HepG2 (cell line): ENCODE results near the gene MOB4. TPM values are rescaled to one million over a fixed set of nuclear protein-coding genes. Genes with fewer than 3 reads are reported as not detected.

Experiments used
- CBFB ChIP-seq: sonication (generic); formaldehyde crosslinking; IDR thresholded peaks from 2 replicates; pipeline ENCODE4 v1.4.0; 2020; ENCODE audit warnings: missing genetic modification reagents
- HNF4G ChIP-seq, 2 experiments: sonication (generic) in 1 of 2; formaldehyde crosslinking in 1 of 2; IDR thresholded peaks; 2 replicates each; pipeline versions ENCODE4 v1.4.0 to v1.6.1; 2011 to 2020; ENCODE audit warnings: borderline replicate concordance in 2 of 2, low read depth in 2 of 2, mild to moderate bottlenecking in 2 of 2, low read length in 1 of 2, missing genetic modification reagents in 1 of 2, moderate library complexity in 1 of 2
- JUNB ChIP-seq: sonication (generic); formaldehyde crosslinking; IDR thresholded peaks from 2 replicates; pipeline ENCODE4 v1.8.0; 2022; ENCODE audit warnings: missing genetic modification reagents, mild to moderate bottlenecking, borderline replicate concordance
- NR2F1 ChIP-seq, 2 experiments: fragments of 450-650 bp in 1 of 2; formaldehyde crosslinking in 1 of 2; IDR thresholded peaks; 2 replicates each; pipeline versions ENCODE4 v1.5.0 to v1.6.1; 2016 to 2020; ENCODE audit warnings: mild to moderate bottlenecking in 1 of 2, missing compliant biosample characterization in 1 of 2, missing genetic modification reagents in 1 of 2, moderate library complexity in 1 of 2
- PRPF4 ChIP-seq: fragments of 200-400 bp; formaldehyde crosslinking; IDR thresholded peaks from 2 replicates; pipeline ENCODE4 v1.6.1; 2016; ENCODE audit warnings: low read length, low read depth; ENCODE audit not compliant: poor library complexity, severe bottlenecking
- ZEB1 ChIP-seq: IDR thresholded peaks from 2 replicates; pipeline ENCODE4 v1.6.1; 2012; ENCODE audit warnings: mild to moderate bottlenecking, low read depth, inconsistent platforms; ENCODE audit not compliant: insufficient replicate concordance
- ZNF121 ChIP-seq: sonication (generic); formaldehyde crosslinking; IDR thresholded peaks from 2 replicates; pipeline ENCODE4 v1.5.0; 2020; ENCODE audit warnings: mild to moderate bottlenecking, missing genetic modification reagents
- ZNF841 ChIP-seq: sonication (generic); formaldehyde crosslinking; IDR thresholded peaks from 2 replicates; pipeline ENCODE4 v1.8.1; 2023; ENCODE audit warnings: missing genetic modification reagents, borderline replicate concordance
- polyA plus RNA-seq, 8 experiments: library from polyadenylated mRNA; depleted of rRNA in 3 of 8; stranded (reverse) in 7 of 8; unstranded in 1 of 8; fragments of >200 nt; fragmentation: Illumina TruSeq in 4 of 8; extraction: Trizol in 4 of 8; gene quantifications; 2 replicates each; pipeline versions ENCODE4 v1.2.1 to v1.2.3, GENCODE V29; 2011 to 2016; ENCODE audit warnings: low read depth in 4 of 8, missing spikeins in 1 of 8, mixed read lengths in 1 of 8; ENCODE audit not compliant: insufficient read depth in 1 of 8
- total RNA-seq, 5 experiments: library from RNA; depleted of rRNA; stranded (reverse); fragments of >200 nt; fragmentation: Illumina TruSeq; extraction: Trizol; gene quantifications; 2 replicates each; pipeline ENCODE4 v1.2.3, GENCODE V29; 2016; ENCODE audit warnings: low read depth in 1 of 5
- TF ChIP-seq, protein P1 (sequence below): sonication (generic); formaldehyde crosslinking; IDR thresholded peaks from 2 replicates; pipeline ENCODE4 v1.5.0; 2020; ENCODE audit warnings: mild to moderate bottlenecking, missing genetic modification reagents, moderate library complexity
- TF ChIP-seq, protein P2 (sequence below): sonication (generic); formaldehyde crosslinking; IDR thresholded peaks from 2 replicates; pipeline ENCODE4 v1.5.1; 2020; ENCODE audit warnings: mild to moderate bottlenecking, missing genetic modification reagents, moderate library complexity
- TF ChIP-seq, protein P3 (sequence below): sonication (generic); formaldehyde crosslinking; IDR thresholded peaks from 2 replicates; pipeline ENCODE4 v1.5.0; 2020; ENCODE audit warnings: missing genetic modification reagents
- TF ChIP-seq, protein P4 (sequence below): sonication (generic); formaldehyde crosslinking; IDR thresholded peaks from 2 replicates; pipeline ENCODE4 v1.9.0; 2022; ENCODE audit warnings: low read depth, missing genetic modification reagents
- TF ChIP-seq, protein P5 (sequence below): sonication (generic); formaldehyde crosslinking; IDR thresholded peaks from 2 replicates; pipeline ENCODE4 v1.8.1; 2023; ENCODE audit warnings: mild to moderate bottlenecking, inconsistent platforms, moderate library complexity, missing genetic modification reagents, borderline replicate concordance
- TF ChIP-seq, protein P6 (sequence below): sonication (generic); formaldehyde crosslinking; IDR thresholded peaks from 2 replicates; pipeline ENCODE4 v1.4.0; 2020; ENCODE audit warnings: mild to moderate bottlenecking, missing genetic modification reagents
- TF ChIP-seq, protein P7 (sequence below): sonication (generic); formaldehyde crosslinking; IDR thresholded peaks from 2 replicates; pipeline ENCODE4 v1.4.0; 2020; ENCODE audit warnings: missing genetic modification reagents, borderline replicate concordance

Gene MOB4
- total and polyA plus RNA-seq, 2 of the 13 experiments (the other 11 are each of a cell fraction or from before 2014, with no cell fraction given): 35.7 to 38.6 TPM

DNA sequence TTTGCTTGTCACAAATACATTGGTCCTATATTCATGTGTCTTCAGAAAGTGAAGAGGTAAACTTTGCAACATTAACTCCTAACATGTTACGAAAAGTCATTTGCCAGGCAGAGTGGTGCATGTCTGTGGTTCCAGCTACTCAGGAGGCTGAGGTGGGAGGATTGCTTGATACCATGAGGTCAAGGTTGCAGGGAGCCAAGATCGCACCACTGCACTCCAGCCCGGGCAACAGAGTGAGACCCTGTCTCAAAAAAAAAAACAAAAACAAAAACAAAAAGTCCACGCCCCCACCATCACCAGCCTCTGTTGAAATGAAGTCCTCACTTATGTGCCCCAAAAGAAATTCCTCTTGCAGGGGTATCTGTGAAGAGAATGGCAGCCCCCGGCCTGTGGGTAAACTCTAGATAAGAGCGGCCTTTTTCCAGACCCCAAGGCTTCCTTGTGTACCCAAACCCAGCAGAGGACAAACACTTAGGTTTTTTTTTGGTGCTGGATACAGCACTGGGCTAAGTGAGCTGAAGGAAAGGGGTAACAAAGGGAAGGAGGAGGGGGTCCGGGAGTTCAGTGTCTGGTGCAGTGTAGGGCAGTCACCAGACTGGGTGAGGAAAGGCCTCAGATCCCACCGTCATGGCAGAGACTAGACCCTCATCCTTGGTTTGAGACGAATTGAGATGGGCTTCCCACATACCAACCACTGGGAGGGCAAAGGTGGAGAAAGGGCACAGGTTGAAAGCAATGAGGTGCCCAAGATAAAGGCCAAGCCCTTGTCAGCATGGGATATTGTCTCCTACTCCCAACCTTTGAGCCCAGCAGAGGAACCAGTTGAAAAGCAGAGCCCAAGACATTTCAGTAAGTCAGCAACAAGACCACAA, 35.5 kb upstream of the MOB4 start (continued):
- TF ChIP-seq, protein P1, sequence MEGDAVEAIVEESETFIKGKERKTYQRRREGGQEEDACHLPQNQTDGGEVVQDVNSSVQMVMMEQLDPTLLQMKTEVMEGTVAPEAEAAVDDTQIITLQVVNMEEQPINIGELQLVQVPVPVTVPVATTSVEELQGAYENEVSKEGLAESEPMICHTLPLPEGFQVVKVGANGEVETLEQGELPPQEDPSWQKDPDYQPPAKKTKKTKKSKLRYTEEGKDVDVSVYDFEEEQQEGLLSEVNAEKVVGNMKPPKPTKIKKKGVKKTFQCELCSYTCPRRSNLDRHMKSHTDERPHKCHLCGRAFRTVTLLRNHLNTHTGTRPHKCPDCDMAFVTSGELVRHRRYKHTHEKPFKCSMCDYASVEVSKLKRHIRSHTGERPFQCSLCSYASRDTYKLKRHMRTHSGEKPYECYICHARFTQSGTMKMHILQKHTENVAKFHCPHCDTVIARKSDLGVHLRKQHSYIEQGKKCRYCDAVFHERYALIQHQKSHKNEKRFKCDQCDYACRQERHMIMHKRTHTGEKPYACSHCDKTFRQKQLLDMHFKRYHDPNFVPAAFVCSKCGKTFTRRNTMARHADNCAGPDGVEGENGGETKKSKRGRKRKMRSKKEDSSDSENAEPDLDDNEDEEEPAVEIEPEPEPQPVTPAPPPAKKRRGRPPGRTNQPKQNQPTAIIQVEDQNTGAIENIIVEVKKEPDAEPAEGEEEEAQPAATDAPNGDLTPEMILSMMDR (CRISPR knock-in tag): no peak
- TF ChIP-seq PRPF4 (no peak), ZEB1 (peak; percentile 61), ZNF121 (peak; percentile 78; the same call in 1 of the 2 replicates), CBFB (CRISPR knock-in tag) (no peak), NR2F1 (CRISPR knock-in tag; IDR thresholded peaks at IDR 0.05) (0 out of 4 replicates have a peak, but pooled peaks of 1 of the 2 experiments have one; percentile 10), JUNB (CRISPR knock-in tag) (no peak), HNF4G (IDR thresholded peaks at IDR 0.05; ENCODE audit: borderline replicate concordance, low read depth, low read length) (0 out of 2 replicates have a peak, but pooled peaks have one; percentile 33), HNF4G (CRISPR knock-in tag; IDR thresholded peaks at IDR 0.05; ENCODE audit: borderline replicate concordance, low read depth) (no peak), ZNF841 (CRISPR knock-in tag) (no peak)
- TF ChIP-seq, protein P2, sequence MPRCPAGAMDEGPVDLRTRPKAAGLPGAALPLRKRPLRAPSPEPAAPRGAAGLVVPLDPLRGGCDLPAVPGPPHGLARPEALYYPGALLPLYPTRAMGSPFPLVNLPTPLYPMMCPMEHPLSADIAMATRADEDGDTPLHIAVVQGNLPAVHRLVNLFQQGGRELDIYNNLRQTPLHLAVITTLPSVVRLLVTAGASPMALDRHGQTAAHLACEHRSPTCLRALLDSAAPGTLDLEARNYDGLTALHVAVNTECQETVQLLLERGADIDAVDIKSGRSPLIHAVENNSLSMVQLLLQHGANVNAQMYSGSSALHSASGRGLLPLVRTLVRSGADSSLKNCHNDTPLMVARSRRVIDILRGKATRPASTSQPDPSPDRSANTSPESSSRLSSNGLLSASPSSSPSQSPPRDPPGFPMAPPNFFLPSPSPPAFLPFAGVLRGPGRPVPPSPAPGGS: no peak; the same call in 1 of the 2 replicates
- TF ChIP-seq, protein P3, sequence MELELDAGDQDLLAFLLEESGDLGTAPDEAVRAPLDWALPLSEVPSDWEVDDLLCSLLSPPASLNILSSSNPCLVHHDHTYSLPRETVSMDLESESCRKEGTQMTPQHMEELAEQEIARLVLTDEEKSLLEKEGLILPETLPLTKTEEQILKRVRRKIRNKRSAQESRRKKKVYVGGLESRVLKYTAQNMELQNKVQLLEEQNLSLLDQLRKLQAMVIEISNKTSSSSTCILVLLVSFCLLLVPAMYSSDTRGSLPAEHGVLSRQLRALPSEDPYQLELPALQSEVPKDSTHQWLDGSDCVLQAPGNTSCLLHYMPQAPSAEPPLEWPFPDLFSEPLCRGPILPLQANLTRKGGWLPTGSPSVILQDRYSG (CRISPR knock-in tag): no peak
- TF ChIP-seq, protein P4, sequence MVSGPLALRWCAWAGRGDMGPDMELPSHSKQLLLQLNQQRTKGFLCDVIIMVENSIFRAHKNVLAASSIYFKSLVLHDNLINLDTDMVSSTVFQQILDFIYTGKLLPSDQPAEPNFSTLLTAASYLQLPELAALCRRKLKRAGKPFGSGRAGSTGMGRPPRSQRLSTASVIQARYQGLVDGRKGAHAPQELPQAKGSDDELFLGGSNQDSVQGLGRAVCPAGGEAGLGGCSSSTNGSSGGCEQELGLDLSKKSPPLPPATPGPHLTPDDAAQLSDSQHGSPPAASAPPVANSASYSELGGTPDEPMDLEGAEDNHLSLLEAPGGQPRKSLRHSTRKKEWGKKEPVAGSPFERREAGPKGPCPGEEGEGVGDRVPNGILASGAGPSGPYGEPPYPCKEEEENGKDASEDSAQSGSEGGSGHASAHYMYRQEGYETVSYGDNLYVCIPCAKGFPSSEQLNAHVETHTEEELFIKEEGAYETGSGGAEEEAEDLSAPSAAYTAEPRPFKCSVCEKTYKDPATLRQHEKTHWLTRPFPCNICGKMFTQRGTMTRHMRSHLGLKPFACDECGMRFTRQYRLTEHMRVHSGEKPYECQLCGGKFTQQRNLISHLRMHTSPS: peak; percentile 55
- TF ChIP-seq, protein P5, sequence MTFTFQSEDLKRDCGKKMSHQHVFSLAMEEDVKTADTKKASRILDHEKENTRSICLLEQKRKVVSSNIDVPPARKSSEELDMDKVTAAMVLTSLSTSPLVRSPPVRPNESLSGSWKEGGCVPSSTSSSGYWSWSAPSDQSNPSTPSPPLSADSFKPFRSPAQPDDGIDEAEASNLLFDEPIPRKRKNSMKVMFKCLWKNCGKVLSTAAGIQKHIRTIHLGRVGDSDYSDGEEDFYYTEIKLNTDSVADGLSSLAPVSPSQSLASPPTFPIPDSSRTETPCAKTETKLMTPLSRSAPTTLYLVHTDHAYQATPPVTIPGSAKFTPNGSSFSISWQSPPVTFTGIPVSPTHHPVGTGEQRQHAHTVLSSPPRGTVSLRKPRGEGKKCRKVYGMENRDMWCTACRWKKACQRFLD (CRISPR knock-in tag): 0 out of 2 replicates have a peak, but pooled peaks have one; percentile 23
- TF ChIP-seq, protein P6, sequence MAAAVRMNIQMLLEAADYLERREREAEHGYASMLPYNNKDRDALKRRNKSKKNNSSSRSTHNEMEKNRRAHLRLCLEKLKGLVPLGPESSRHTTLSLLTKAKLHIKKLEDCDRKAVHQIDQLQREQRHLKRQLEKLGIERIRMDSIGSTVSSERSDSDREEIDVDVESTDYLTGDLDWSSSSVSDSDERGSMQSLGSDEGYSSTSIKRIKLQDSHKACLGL (CRISPR knock-in tag): no peak
- TF ChIP-seq, protein P7, sequence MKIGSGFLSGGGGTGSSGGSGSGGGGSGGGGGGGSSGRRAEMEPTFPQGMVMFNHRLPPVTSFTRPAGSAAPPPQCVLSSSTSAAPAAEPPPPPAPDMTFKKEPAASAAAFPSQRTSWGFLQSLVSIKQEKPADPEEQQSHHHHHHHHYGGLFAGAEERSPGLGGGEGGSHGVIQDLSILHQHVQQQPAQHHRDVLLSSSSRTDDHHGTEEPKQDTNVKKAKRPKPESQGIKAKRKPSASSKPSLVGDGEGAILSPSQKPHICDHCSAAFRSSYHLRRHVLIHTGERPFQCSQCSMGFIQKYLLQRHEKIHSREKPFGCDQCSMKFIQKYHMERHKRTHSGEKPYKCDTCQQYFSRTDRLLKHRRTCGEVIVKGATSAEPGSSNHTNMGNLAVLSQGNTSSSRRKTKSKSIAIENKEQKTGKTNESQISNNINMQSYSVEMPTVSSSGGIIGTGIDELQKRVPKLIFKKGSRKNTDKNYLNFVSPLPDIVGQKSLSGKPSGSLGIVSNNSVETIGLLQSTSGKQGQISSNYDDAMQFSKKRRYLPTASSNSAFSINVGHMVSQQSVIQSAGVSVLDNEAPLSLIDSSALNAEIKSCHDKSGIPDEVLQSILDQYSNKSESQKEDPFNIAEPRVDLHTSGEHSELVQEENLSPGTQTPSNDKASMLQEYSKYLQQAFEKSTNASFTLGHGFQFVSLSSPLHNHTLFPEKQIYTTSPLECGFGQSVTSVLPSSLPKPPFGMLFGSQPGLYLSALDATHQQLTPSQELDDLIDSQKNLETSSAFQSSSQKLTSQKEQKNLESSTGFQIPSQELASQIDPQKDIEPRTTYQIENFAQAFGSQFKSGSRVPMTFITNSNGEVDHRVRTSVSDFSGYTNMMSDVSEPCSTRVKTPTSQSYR (CRISPR knock-in tag): 0 out of 2 replicates have a peak, but pooled peaks have one; percentile 14
